Caco-2 (cell line): ENCODE data around the gene INPP5D. TPM values are rescaled to one million over a fixed set of nuclear protein-coding genes. Genes with fewer than 3 reads are reported as not detected.

ENCODE experiments used
- BruUV-seq: library from RNA; stranded (reverse); fragments of 400-500 nt; replicated peaks from 2 replicates; lab custom pipeline; 2021; lab: Mats Ljungman, UMichigan
- CTCF ChIA-PET: fragments of 300-600 bp; sonication (Branson Sonifier 250); formaldehyde crosslinking; loops from one replicate; lab custom pipeline; 2022; ENCODE audit warnings: antibody characterized with exemption; lab: Charles Lee
- POLR2A ChIA-PET: fragments of 300-600 bp; sonication (Branson Sonifier 250); formaldehyde crosslinking; loops from one replicate; lab custom pipeline; 2022; ENCODE audit warnings: antibody characterized with exemption; lab: Charles Lee
- DNase-seq, 2 experiments: peaks; one replicate each; pipeline versions ENCODE4 v3.0.0 to v3.0.0-alpha.2; 2020 to 2022
- H3K27me3 ChIP-seq: replicated peaks from 2 replicates; pipeline ENCODE4 v1.6.0; 2011; ENCODE audit warnings: low read length; ENCODE audit not compliant: control insufficient read depth, insufficient read depth
- H3K36me3 ChIP-seq: 2 replicates; pipeline ENCODE4 v1.5.1; 2011; ENCODE audit warnings: low read length; ENCODE audit not compliant: control insufficient read depth, insufficient read depth
- H3K4me1 ChIP-seq: fragments of 250-450 bp; sonication (Bioruptor Pico); 2 replicates; pipeline ENCODE4 v1.5.1; 2020; ENCODE audit warnings: mild to moderate bottlenecking
- H3K4me3 ChIP-seq: 2 replicates; pipeline ENCODE4 v1.5.1; 2011; ENCODE audit warnings: low read depth, mild to moderate bottlenecking, control low read depth, low read length
- H3K9me3 ChIP-seq: fragments of 250-450 bp; sonication (Bioruptor Pico); 2 replicates; pipeline ENCODE4 v1.5.1; 2020; ENCODE audit warnings: mild to moderate bottlenecking, moderate library complexity
- H3K27ac Mint-ChIP-seq: one replicate; pipeline ENCODE4 v1.8.0; 2022; ENCODE audit warnings: mixed read lengths; ENCODE audit not compliant: unreplicated experiment
- H3K27me3 Mint-ChIP-seq: one replicate; pipeline ENCODE4 v1.8.0; 2022; ENCODE audit warnings: mixed read lengths; ENCODE audit not compliant: insufficient read depth, unreplicated experiment
- H3K36me3 Mint-ChIP-seq: one replicate; pipeline ENCODE4 v1.8.0; 2022; ENCODE audit warnings: mild to moderate bottlenecking, mixed read lengths; ENCODE audit not compliant: insufficient read depth, unreplicated experiment
- H3K4me1 Mint-ChIP-seq: one replicate; pipeline ENCODE4 v1.8.0; 2022; ENCODE audit warnings: low read depth, mixed read lengths; ENCODE audit not compliant: unreplicated experiment
- H3K4me3 Mint-ChIP-seq: one replicate; pipeline ENCODE4 v1.8.0; 2022; ENCODE audit warnings: mild to moderate bottlenecking, moderate library complexity, mixed read lengths; ENCODE audit not compliant: unreplicated experiment
- H3K9me3 Mint-ChIP-seq: one replicate; pipeline ENCODE4 v1.8.0; 2022; ENCODE audit warnings: mixed read lengths; ENCODE audit not compliant: unreplicated experiment
- CTCF ChIP-seq, 2 experiments: fragments of 200-600 bp in 1 of 2; IDR thresholded peaks; 1 replicate in 1 of 2; 2 replicates in 1 of 2; pipeline versions ENCODE4 v1.5.1 to v1.8.0; 2011 to 2022; ENCODE audit warnings: antibody characterized with exemption in 1 of 2, control low read depth in 1 of 2, inconsistent platforms in 1 of 2, low read depth in 1 of 2, low read length in 1 of 2, mild to moderate bottlenecking in 1 of 2, moderate library complexity in 1 of 2; ENCODE audit not compliant: insufficient read depth in 1 of 2, severe bottlenecking in 1 of 2, unreplicated experiment in 1 of 2
- intact Hi-C: fragments of 100-400 bp; cut with micrococcal nuclease; formaldehyde crosslinking; loops from one replicate; pipeline ENCODE4 v1.10.0; 2022; ENCODE audit not compliant: unreplicated experiment
- total RNA-seq: library from RNA; stranded (reverse); gene quantifications from 2 replicates; pipeline ENCODE4 v1.2.3, GENCODE V29; 2022

The INPP5D gene
- total RNA-seq, 1 experiment from 2014 or later = not detected

- no peaks in the 10 kb centered on the region for H3K36me3 Mint-ChIP-seq
- H3K4me1 Mint-ChIP-seq = no peaks in the 10 kb centered on the region
- no peak overlapping the region for H3K27ac Mint-ChIP-seq
- no peak for TF ChIP-seq CTCF (IDR thresholded peaks at IDR 0.05; ENCODE audit: insufficient read depth in 1 of 2, low read depth in 1 of 2, low read length in 1 of 2, severe bottlenecking in 1 of 2, unreplicated experiment in 1 of 2)
- no peaks in the 10 kb centered on the region for H3K9me3 Mint-ChIP-seq
- Histone ChIP-seq H3K4me1 (no peaks in the 10 kb centered on the region), H3K27me3 (no peaks in the 10 kb centered on the region), H3K4me3 (no peak overlapping the region), H3K36me3 (no peaks in the 10 kb centered on the region), H3K9me3 (no peaks in the 10 kb centered on the region)
- ChIA-PET POLR2A (no interaction called here), CTCF (no interaction called here)
- DNase-seq = no peak
- H3K4me3 Mint-ChIP-seq = no peak overlapping the region
- intact Hi-C loops = no loop called here
- H3K27me3 Mint-ChIP-seq = peaks cover 7% of the 10 kb centered on the region
- BruUV-seq = no TSS peak
Measured at GRCh38 chr2:233088972-233089345, 28.8 kb downstream of the INPP5D start.

- intact Hi-C loops = no loop called here
- H3K4me3 Mint-ChIP-seq = no peak overlapping the region
- ChIA-PET CTCF (no interaction called here), POLR2A (no interaction called here)
- no peaks in the 10 kb centered on the region for H3K36me3 Mint-ChIP-seq
- H3K27me3 Mint-ChIP-seq = peaks cover 7% of the 10 kb centered on the region
- no peak for TF ChIP-seq CTCF (IDR thresholded peaks at IDR 0.05; ENCODE audit: insufficient read depth in 1 of 2, low read depth in 1 of 2, low read length in 1 of 2, severe bottlenecking in 1 of 2, unreplicated experiment in 1 of 2)
- Histone ChIP-seq H3K4me3 (no peak overlapping the region), H3K27me3 (no peaks in the 10 kb centered on the region), H3K36me3 (no peaks in the 10 kb centered on the region), H3K4me1 (no peaks in the 10 kb centered on the region), H3K9me3 (no peaks in the 10 kb centered on the region)
- no peaks in the 10 kb centered on the region for H3K4me1 Mint-ChIP-seq
- H3K27ac Mint-ChIP-seq = no peak overlapping the region
- no TSS peak for BruUV-seq
- DNase-seq = no peak
- no peaks in the 10 kb centered on the region for H3K9me3 Mint-ChIP-seq
Measured at GRCh38 chr2:233089851-233090250, 29.7 kb downstream of the INPP5D start.

GRCh38 chr2:233090879-233091278, 30.7 kb downstream of the INPP5D start:
- no peaks in the 10 kb centered on the region for H3K36me3 Mint-ChIP-seq
- no peak overlapping the region for H3K4me3 Mint-ChIP-seq
- POLR2A ChIA-PET = no interaction called here
- H3K27me3 ChIP-seq = no peaks in the 10 kb centered on the region
- BruUV-seq = no TSS peak
- peaks cover 3% of the 10 kb centered on the region for H3K27me3 Mint-ChIP-seq
- CTCF ChIA-PET = no interaction called here
- no peaks in the 10 kb centered on the region for H3K9me3 Mint-ChIP-seq
- no peaks in the 10 kb centered on the region for H3K36me3 ChIP-seq
- H3K4me1 Mint-ChIP-seq = no peaks in the 10 kb centered on the region
- no peaks in the 10 kb centered on the region for H3K9me3 ChIP-seq
- H3K27ac Mint-ChIP-seq = no peak overlapping the region
- no peaks in the 10 kb centered on the region for H3K4me1 ChIP-seq
- intact Hi-C loops = no loop called here
- no peak for DNase-seq
- no peak for TF ChIP-seq CTCF (IDR thresholded peaks at IDR 0.05; ENCODE audit: insufficient read depth in 1 of 2, low read depth in 1 of 2, low read length in 1 of 2, severe bottlenecking in 1 of 2, unreplicated experiment in 1 of 2)
- H3K4me3 ChIP-seq = no peak overlapping the region
